ENCODE measurements around the gene CD207.
"Not testable (repeated sequence)": the region's sequence is repeated elsewhere in the genome, so short reads cannot be mapped to it uniquely, and the experiment has no call there.

- not testable (repeated sequence) for TF ChIP-seq MAX (IDR thresholded peaks at IDR 0.05; ENCODE audit: low read depth, low read length); POLR2A (IDR thresholded peaks at IDR 0.05; ENCODE audit: extremely low read depth, insufficient read length); CTCF (IDR thresholded peaks at IDR 0.05; ENCODE audit: low read depth, low read length)
These were observed 42.9 kb upstream of the CD207 start for GRCh38 chr2:70878543-70878942.
